Epithelial cell of esophagus (primary cell): ENCODE results near the gene FBXW12.

Source experiments
- DNase-seq: peaks from one replicate; pipeline ENCODE4 v3.0.0; 2010; ENCODE audit warnings: low read depth
- H3K4me3 ChIP-seq: 2 replicates; pipeline ENCODE4 v1.5.1; 2011; ENCODE audit warnings: mild to moderate bottlenecking, low read length, control low read depth
- CTCF ChIP-seq: IDR thresholded peaks from 2 replicates; pipeline ENCODE4 v1.5.1; 2011; ENCODE audit warnings: low read depth, mild to moderate bottlenecking, low read length, control low read depth, inconsistent platforms; ENCODE audit not compliant: insufficient read depth; ENCODE audit errors: missing control alignments

FBXW12 gene

GRCh38 chr3:48410205-48411040, 38.4 kb downstream of the FBXW12 start:
- no peak for DNase-seq
- TF ChIP-seq CTCF = no peak
- H3K4me3 ChIP-seq = no peak overlapping the region

- no peak for DNase-seq
- H3K4me3 ChIP-seq = no peak overlapping the region
- no peak for TF ChIP-seq CTCF
Measured at GRCh38 chr3:48411041-48411588, 39.1 kb downstream of the FBXW12 start.

- no peak overlapping the region for H3K4me3 ChIP-seq
- no peak for DNase-seq
- TF ChIP-seq CTCF = no peak
Measured at GRCh38 chr3:48411606-48412374, 39.8 kb downstream of the FBXW12 start.

GRCh38 chr3:48412375-48413001, 40.5 kb downstream of the FBXW12 start:
- H3K4me3 ChIP-seq = no peak overlapping the region
- TF ChIP-seq CTCF = no peak
- DNase-seq = no peak

GRCh38 chr3:48413086-48413485, 41.1 kb downstream of the FBXW12 start:
- no peak overlapping the region for H3K4me3 ChIP-seq
- no peak for TF ChIP-seq CTCF
- DNase-seq = peak; percentile 37

GRCh38 chr3:48413611-48414010, 41.6 kb downstream of the FBXW12 start:
- DNase-seq = no peak
- TF ChIP-seq CTCF = no peak
- no peak overlapping the region for H3K4me3 ChIP-seq
